GM12878 (cell line): ENCODE measurements around the gene ACTR2. TPM values are rescaled to one million over a fixed set of nuclear protein-coding genes. Genes with fewer than 3 reads are reported as not detected.

Experiments
- ATAC-seq: fragments of 200-7000 bp; cut with Tn5 transposase; 3 replicates; pipeline ENCODE4 v1.9.1; 2020; ENCODE audit warnings: mild to moderate bottlenecking, moderate library complexity
- BruUV-seq: library from RNA; stranded (reverse); fragments of 400-500 nt; replicated peaks from 2 replicates; lab custom pipeline; 2021; lab: Mats Ljungman, UMichigan
- CTCF ChIA-PET: fragments of 300-600 bp; sonication (Branson Sonifier 250); formaldehyde crosslinking; extraction: SDS; loops from one replicate; lab custom pipeline; 2021; ENCODE audit warnings: inconsistent platforms; lab: Yijun Ruan, JAX
- POLR2A ChIA-PET: fragments of 350-600 bp; formaldehyde crosslinking; extraction: SDS; loops from one replicate; lab custom pipeline; 2021; ENCODE audit warnings: inconsistent platforms; lab: Charles Lee
- RAD21 ChIA-PET: fragments of 300-600 bp; sonication (Branson Sonifier 250); formaldehyde crosslinking; loops from one replicate; lab custom pipeline; 2023; ENCODE audit warnings: antibody characterized with exemption; ENCODE audit not compliant: unreplicated experiment; lab: Charles Lee
- SMC1A ChIA-PET: fragments of 300-600 bp; sonication (Branson Sonifier 250); formaldehyde crosslinking; loops from one replicate; lab custom pipeline; 2023; ENCODE audit not compliant: unreplicated experiment, uncharacterized antibody; lab: Charles Lee
- DNase-seq: peaks from one replicate; pipeline ENCODE4 v3.0.0-alpha.2; 2011; ENCODE audit warnings: low read depth, low spot score
- FAIRE-seq: peaks from 3 replicates; lab custom pipeline; 2011; peaks lifted over from hg19 to GRCh38; lab: Jason Lieb, UNC
- H2AFZ ChIP-seq: 2 replicates; pipeline ENCODE4 v1.6.0; 2011; ENCODE audit warnings: low read depth, low read length, control low read depth; ENCODE audit not compliant: control insufficient read depth
- H3K27ac ChIP-seq: 2 replicates; pipeline ENCODE4 v1.5.1; 2011; ENCODE audit warnings: control low read depth; ENCODE audit not compliant: control insufficient read depth, insufficient read depth
- H3K27me3 ChIP-seq, 2 experiments: replicated peaks in 1 of 2; 2 replicates each; pipeline versions ENCODE4 v1.6.0 to v1.6.1; 2011; ENCODE audit warnings: low read length in 1 of 2; ENCODE audit not compliant: control insufficient read depth in 2 of 2, insufficient read depth in 2 of 2
- H3K36me3 ChIP-seq, 2 experiments: 2 replicates each; pipeline ENCODE4 v1.5.1; 2011; ENCODE audit warnings: low read length in 1 of 2; ENCODE audit not compliant: control insufficient read depth in 2 of 2, insufficient read depth in 2 of 2
- H3K4me1 ChIP-seq: 2 replicates; pipeline ENCODE4 v1.6.1; 2011; ENCODE audit warnings: mild to moderate bottlenecking, low read length, moderate library complexity, mixed read lengths; ENCODE audit not compliant: control insufficient read depth, insufficient read depth
- H3K4me2 ChIP-seq: 2 replicates; pipeline ENCODE4 v1.6.0; 2011; ENCODE audit warnings: control low read depth; ENCODE audit not compliant: control insufficient read depth, insufficient read depth
- H3K4me3 ChIP-seq: fragments of 200-600 bp; sonication (generic); 2 replicates; pipeline ENCODE4 v1.5.1; 2016
- H3K79me2 ChIP-seq: 2 replicates; pipeline ENCODE4 v1.6.0; 2011; ENCODE audit warnings: low read length; ENCODE audit not compliant: control insufficient read depth, insufficient read depth
- H3K9ac ChIP-seq: 2 replicates; pipeline ENCODE4 v1.8.0; 2011; ENCODE audit warnings: low read length, control low read depth, mixed read lengths; ENCODE audit not compliant: control insufficient read depth, insufficient read depth
- H3K9me3 ChIP-seq: replicated peaks from 3 replicates; pipeline ENCODE4 v1.5.1; 2011; ENCODE audit warnings: mild to moderate bottlenecking, low read length; ENCODE audit not compliant: control insufficient read depth, insufficient read depth
- H4K20me1 ChIP-seq: 2 replicates; pipeline ENCODE4 v1.6.0; 2011; ENCODE audit not compliant: control insufficient read depth, insufficient read depth
- CTCF ChIP-seq, 3 experiments: IDR thresholded peaks in 2 of 3; conservative IDR thresholded peaks in 1 of 3; 2 replicates each; pipeline ENCODE4 v1.5.1; 2011; ENCODE audit warnings: low read depth in 3 of 3, low read length in 3 of 3, mild to moderate bottlenecking in 3 of 3, control low read depth in 2 of 3, moderate library complexity in 2 of 3, inconsistent platforms in 1 of 3, mixed read lengths in 1 of 3; ENCODE audit not compliant: control insufficient read depth in 2 of 3, insufficient read depth in 1 of 3; ENCODE audit errors: extremely low read depth in 1 of 3
- HDAC6 ChIP-seq: fragments of 200-600 bp; sonication (generic); IDR thresholded peaks from one replicate; pipeline ENCODE4 v1.8.0; 2017; ENCODE audit warnings: antibody characterized with exemption; ENCODE audit not compliant: unreplicated experiment
- HDGF ChIP-seq: fragments of 450-650 bp; IDR thresholded peaks from 2 replicates; pipeline ENCODE4 v1.6.1; 2016; ENCODE audit warnings: antibody characterized with exemption
- MTA3 ChIP-seq: IDR thresholded peaks from 2 replicates; pipeline ENCODE4 v1.6.1; 2012; ENCODE audit warnings: low read length, inconsistent platforms, borderline replicate concordance
- PBX3 ChIP-seq: IDR thresholded peaks from 2 replicates; pipeline ENCODE4 v1.6.1; 2011; ENCODE audit warnings: mild to moderate bottlenecking, low read depth, low read length, moderate library complexity; ENCODE audit not compliant: insufficient replicate concordance
- PKNOX1 ChIP-seq: fragments of 450-650 bp; IDR thresholded peaks from 2 replicates; pipeline ENCODE4 v1.6.1; 2016; ENCODE audit warnings: mild to moderate bottlenecking
- RAD51 ChIP-seq: fragments of 450-650 bp; IDR thresholded peaks from 2 replicates; pipeline ENCODE4 v1.6.1; 2016; ENCODE audit warnings: moderate library complexity, mild to moderate bottlenecking, inconsistent platforms
- RUNX3 ChIP-seq: IDR thresholded peaks from 2 replicates; pipeline ENCODE4 v1.6.1; 2012; ENCODE audit warnings: low read length, inconsistent platforms
- SIX5 ChIP-seq: IDR thresholded peaks from 2 replicates; pipeline ENCODE4 v1.6.1; 2011; ENCODE audit warnings: mild to moderate bottlenecking, low read depth, low read length, moderate library complexity; ENCODE audit not compliant: severe bottlenecking
- SRF ChIP-seq, 2 experiments: IDR thresholded peaks; 2 replicates each; pipeline ENCODE4 v1.6.1; 2011; ENCODE audit warnings: low read depth in 2 of 2, low read length in 2 of 2, mild to moderate bottlenecking in 1 of 2, moderate library complexity in 1 of 2
- WGBS: methylation state at CpG from one replicate; pipeline ENCODE4 v1.1.6; 2016; ENCODE audit warnings: low lambda C conversion rate; ENCODE audit not compliant: insufficient replicate concordance, insufficient coverage; ENCODE audit errors: missing lambda C conversion rate; 5-methylcytosine and 5-hydroxymethylcytosine counted together
- in situ Hi-C: fragments of 300-500 bp; cut with MboI; formaldehyde crosslinking; loops from 9 replicates; pipeline ENCODE4 v1.14.3; 2018; ENCODE audit warnings: mixed read lengths
- intact Hi-C: fragments of 100-400 bp; cut with micrococcal nuclease; formaldehyde crosslinking; loops from one replicate; pipeline ENCODE4 v1.14.2; 2022; ENCODE audit not compliant: unreplicated experiment
- polyA plus RNA-seq, 11 experiments: library from polyadenylated mRNA; depleted of rRNA in 4 of 11; unstranded in 6 of 11; stranded (reverse) in 5 of 11; fragments of >200 nt; fragmentation: Nextera tagmentation in 4 of 11; fragmentation: Illumina TruSeq in 1 of 11; extraction: Ambion mirVana in 4 of 11; extraction: Trizol in 1 of 11; gene quantifications; 1 replicate in 1 of 11; 2 replicates in 10 of 11; pipeline versions ENCODE4 v1.2.1 to v1.2.3, GENCODE V29; 2011 to 2016; ENCODE audit warnings: inconsistent platforms in 2 of 11, missing spikeins in 2 of 11, low read depth in 1 of 11
- total RNA-seq, 4 experiments: library from RNA; depleted of rRNA in 3 of 4; stranded (reverse); fragments of >200 nt in 3 of 4; fragmentation: Illumina TruSeq in 1 of 4; extraction: Trizol in 1 of 4; gene quantifications; 2 replicates each; pipeline versions ENCODE4 v1.2.1 to v1.2.3, GENCODE V29; 2013 to 2021

Gene ACTR2
- total and polyA plus RNA-seq, 10 of the 15 experiments (the other 5 are each of a cell fraction or from before 2014, with no cell fraction given) = 94.2 to 401 (median 195) TPM

- Histone ChIP-seq H3K79me2 (peaks cover 98% of the 10 kb centered on the region), H2AFZ (no peak overlapping the region), H3K4me3 (peak overlapping the region; percentile 51; the same call in 1 of the 2 replicates), H3K9me3 (no peaks in the 10 kb centered on the region), H3K9ac (peak overlapping the region; percentile 70; the same call in 1 of the 2 replicates), H3K27me3 (no peaks in the 10 kb centered on the region), H4K20me1 (no peaks in the 10 kb centered on the region; the same call in 1 of the 2 replicates), H3K4me1 (peaks cover 16% of the 10 kb centered on the region), H3K27ac (peak overlapping the region; percentile 93), H3K36me3 (peaks cover 0 to 24% of the 10 kb centered on the region in 2 experiments; a peak in 1 of 4 replicates), H3K4me2 (peak overlapping the region; percentile 11)
- 44% methylated on average over 2 of the region's 2 CpGs for WGBS
- DNase-seq (no peak), ATAC-seq (peak; percentile 31), FAIRE-seq (no peak)
- BruUV-seq = no TSS peak
- intact Hi-C loops = no loop called here
- POLR2A ChIA-PET = no interaction called here
- SMC1A ChIA-PET = interaction anchor here (0.6 to 1.3 kb wide), 6 partner anchors 8 to 200 kb away, joined by 3 to 6 read pairs (median 4); partner anchors contain the start of gene CEP68
- RAD21 ChIA-PET = interaction anchor here (1.0 to 1.2 kb wide), 2 partner anchors 103 to 204 kb away, joined by 3 to 5 read pairs; partner anchors contain the start of gene RAB1A
- in situ Hi-C loops = no loop called here
- CTCF ChIA-PET = interaction anchor here (1.3 kb wide), 1 partner anchor 8 kb away, joined by 4 read pairs; no protein-coding TSS in a partner anchor
- no peak for TF ChIP-seq HDAC6
- TF ChIP-seq HDGF = no peak
- TF ChIP-seq RUNX3 = peak; percentile 40; the same call in 1 of the 2 replicates
- peak in 1 of 2 experiments; percentile 42; a peak in 1 of 4 replicates for TF ChIP-seq SRF (IDR thresholded peaks at IDR 0.05; ENCODE audit: low read depth in 2 of 2, low read length in 2 of 2)
- no peak for TF ChIP-seq RAD51
- no peak for TF ChIP-seq MTA3
- TF ChIP-seq SIX5 = no peak
- peak; percentile 51 for TF ChIP-seq PBX3
- peak; percentile 93 for TF ChIP-seq PKNOX1
- no peak for TF ChIP-seq CTCF (IDR thresholded peaks at IDR 0.05 in 2 of 3, conservative IDR thresholded peaks at IDR 0.05 in 1 of 3; ENCODE audit: control insufficient read depth in 2 of 3, extremely low read depth in 1 of 3, insufficient read depth in 1 of 3, low read depth in 3 of 3, low read length in 3 of 3)
Measured at GRCh38 chr2:65232636-65233035, 5.0 kb downstream of the ACTR2 start.
